B cell (primary cell): ENCODE data around the gene RMC1. TPM values are rescaled to one million over a fixed set of nuclear protein-coding genes. Genes with fewer than 3 reads are reported as not detected.

Experiments
- ATAC-seq: fragments of 200-7000 bp; cut with Tn5 transposase; one replicate; pipeline ENCODE4 v1.10.0; 2021; ENCODE audit warnings: low read depth, mild to moderate bottlenecking, moderate number of reproducible peaks, moderate library complexity
- CTCF ChIA-PET: fragments of 350-600 bp; sonication (Branson Sonifier 250); formaldehyde crosslinking; loops from one replicate; lab custom pipeline; 2021; ENCODE audit warnings: antibody characterized with exemption, inconsistent platforms; lab: Charles Lee
- POLR2A ChIA-PET: fragments of 350-600 bp; sonication (Branson Sonifier 250); formaldehyde crosslinking; loops from one replicate; lab custom pipeline; 2021; ENCODE audit warnings: antibody characterized with exemption; lab: Charles Lee
- DNase-seq: peaks from one replicate; pipeline ENCODE4 v3.0.0; 2013
- H2AFZ ChIP-seq: 2 replicates; pipeline ENCODE4 v1.6.1; 2012; ENCODE audit warnings: mild to moderate bottlenecking, low read depth, low read length; ENCODE audit not compliant: insufficient read depth, poor library complexity, severe bottlenecking
- H3K27ac ChIP-seq, 2 donors: 1 replicate in 1 of 2; 2 replicates in 1 of 2; pipeline ENCODE4 v1.5.1; 2012 to 2013; ENCODE audit warnings: low read length in 2 of 2, mild to moderate bottlenecking in 2 of 2, moderate library complexity in 1 of 2
- H3K27me3 ChIP-seq, 4 experiments: fragments of 200-600 bp in 1 of 4; sonication (generic) in 1 of 4; replicated peaks in 1 of 4; 1 replicate in 2 of 4; 2 replicates in 2 of 4; pipeline versions ENCODE4 v1.6.1 to v1.7.0; 2013 to 2016; ENCODE audit warnings: low read length in 3 of 4, mild to moderate bottlenecking in 2 of 4, mixed read lengths in 1 of 4, moderate library complexity in 1 of 4; ENCODE audit not compliant: insufficient read depth in 4 of 4, control insufficient read depth in 3 of 4; ENCODE audit errors: control extremely low read depth in 1 of 4
- H3K36me3 ChIP-seq, 2 experiments: replicated peaks in 1 of 2; 1 replicate in 1 of 2; 2 replicates in 1 of 2; pipeline versions ENCODE4 v1.6.1 to v1.7.1; 2013; ENCODE audit warnings: low read length in 1 of 2; ENCODE audit not compliant: insufficient read depth in 2 of 2, control insufficient read depth in 1 of 2; ENCODE audit errors: control extremely low read depth in 1 of 2, extremely low read depth in 1 of 2
- H3K4me1 ChIP-seq, 2 donors: fragments of 200-600 bp in 1 of 2; sonication (generic) in 1 of 2; 1 replicate in 1 of 2; 2 replicates in 1 of 2; pipeline versions ENCODE4 v1.5.1 to v1.6.1; 2013 to 2017; ENCODE audit warnings: low read length in 2 of 2; ENCODE audit not compliant: control insufficient read depth in 2 of 2, insufficient read depth in 2 of 2
- H3K4me2 ChIP-seq: replicated peaks from 2 replicates; pipeline ENCODE3; 2012; ENCODE audit warnings: mild to moderate bottlenecking, low read depth, low read length; ENCODE audit not compliant: poor library complexity, severe bottlenecking
- H3K4me3 ChIP-seq, 5 experiments: fragments of 200-600 bp in 1 of 5; sonication (generic) in 1 of 5; 1 replicate in 3 of 5; 2 replicates in 2 of 5; pipeline versions ENCODE4 v1.5.1 to v1.7.0; 2011 to 2016; ENCODE audit warnings: low read length in 4 of 5, mild to moderate bottlenecking in 4 of 5, low read depth in 2 of 5, control low read depth in 1 of 5, moderate library complexity in 1 of 5; ENCODE audit not compliant: insufficient read depth in 1 of 5; ENCODE audit errors: control extremely low read depth in 1 of 5, extremely low read depth in 1 of 5
- H3K79me2 ChIP-seq: fragments of 200-600 bp; sonication (generic); one replicate; pipeline ENCODE4 v1.6.0; 2016; ENCODE audit warnings: low read length; ENCODE audit not compliant: control insufficient read depth, insufficient read depth
- H3K9ac ChIP-seq: fragments of 200-600 bp; sonication (generic); 2 replicates; pipeline ENCODE4 v1.6.1; 2017; ENCODE audit warnings: mild to moderate bottlenecking, low read length, moderate library complexity
- H3K9me3 ChIP-seq, 3 donors: one replicate each; pipeline versions ENCODE4 v1.6.1 to v1.7.1; 2013; ENCODE audit warnings: low read length in 2 of 3; ENCODE audit not compliant: control insufficient read depth in 2 of 3, insufficient read depth in 1 of 3; ENCODE audit errors: control extremely low read depth in 1 of 3
- H4K20me1 ChIP-seq: 2 replicates; pipeline ENCODE4 v1.6.0; 2012; ENCODE audit warnings: mild to moderate bottlenecking, low read length; ENCODE audit not compliant: insufficient read depth, control insufficient read depth, poor library complexity, severe bottlenecking
- H3K27ac Mint-ChIP-seq: one replicate; pipeline ENCODE4 v1.8.0; 2021; ENCODE audit warnings: mixed read lengths
- H3K27me3 Mint-ChIP-seq: one replicate; pipeline ENCODE4 v1.8.0; 2021; ENCODE audit warnings: mixed read lengths
- H3K4me1 Mint-ChIP-seq: one replicate; pipeline ENCODE4 v1.8.0; 2021; ENCODE audit warnings: mixed read lengths
- H3K4me3 Mint-ChIP-seq: one replicate; pipeline ENCODE4 v1.8.0; 2021; ENCODE audit warnings: mixed read lengths
- H3K9me3 Mint-ChIP-seq: one replicate; pipeline ENCODE4 v1.8.0; 2022; ENCODE audit warnings: mixed read lengths; ENCODE audit not compliant: insufficient read depth
- CTCF ChIP-seq: fragments of 200-600 bp; IDR thresholded peaks from one replicate; pipeline ENCODE4 v1.8.0; 2022; ENCODE audit warnings: antibody characterized with exemption, mild to moderate bottlenecking
- EZH2 ChIP-seq: IDR thresholded peaks from 2 replicates; pipeline ENCODE4 v1.6.1; 2012; ENCODE audit warnings: borderline replicate concordance, low read depth, mild to moderate bottlenecking, moderate library complexity, low read length; ENCODE audit not compliant: insufficient read depth, poor library complexity, severe bottlenecking
- WGBS: methylation state at CpG from one replicate; pipeline ENCODE4 v1.1.5; 2013; ENCODE audit warnings: missing lambda C conversion rate; ENCODE audit not compliant: insufficient coverage; 5-methylcytosine and 5-hydroxymethylcytosine counted together
- intact Hi-C: fragments of 100-400 bp; cut with micrococcal nuclease; formaldehyde crosslinking; loops from one replicate; pipeline ENCODE4 v1.10.0; 2022
- polyA plus RNA-seq: library from polyadenylated mRNA; depleted of rRNA; stranded (reverse); fragments of >200 nt; gene quantifications from 2 replicates; pipeline ENCODE4 v1.2.3, GENCODE V29; 2012
- total RNA-seq, 2 donors: library from RNA; stranded (reverse); fragments of 120-200 nt in 1 of 2; gene quantifications; 1 replicate in 1 of 2; 2 replicates in 1 of 2; pipeline versions ENCODE4 v1.2.3 to v1.2.4, GENCODE V29; 2013 to 2022

The RMC1 gene
- total and polyA plus RNA-seq, 2 donors (not counting 1 experiment from before 2014, with no cell fraction given) = 77.3 to 137 TPM

GRCh38 chr18:23539911-23540525, 36.7 kb downstream of the RMC1 start:
- Mint-ChIP-seq H3K9me3 (no peaks in the 10 kb centered on the region), H3K4me3 (peak overlapping the region; percentile 18), H3K27ac (no peak overlapping the region), H3K27me3 (no peaks in the 10 kb centered on the region), H3K4me1 (peaks cover 36% of the 10 kb centered on the region)
- H3K4me3 ChIP-seq = no peak overlapping the region
- intact Hi-C loops = no loop called here
- H4K20me1 ChIP-seq = peaks cover 8% of the 10 kb centered on the region
- TF ChIP-seq CTCF (no peak), EZH2 (no peak)
- no peak for ATAC-seq
- no peaks in the 10 kb centered on the region for H3K9me3 ChIP-seq
- H3K27me3 ChIP-seq = no peaks in the 10 kb centered on the region
- peaks cover 6 to 70% of the 10 kb centered on the region in 2 experiments for H3K36me3 ChIP-seq
- H3K79me2 ChIP-seq = no peaks in the 10 kb centered on the region
- 93% methylated on average over 3 of the region's 9 CpGs for WGBS
- POLR2A ChIA-PET = no interaction called here
- peak overlapping the region; percentile 28 for H3K4me2 ChIP-seq
- H3K4me1 ChIP-seq = peaks cover 31 to 41% of the 10 kb centered on the region in 2 donors
- CTCF ChIA-PET = interaction anchor here (1.0 to 1.5 kb wide), 4 partner anchors 24 to 48 kb away, joined by 3 to 5 read pairs (median 4); no protein-coding TSS in a partner anchor
- no peak for DNase-seq
- no peak overlapping the region for H3K9ac ChIP-seq
- no peak overlapping the region for H2AFZ ChIP-seq
- H3K27ac ChIP-seq = no peak overlapping the region

- Mint-ChIP-seq H3K27ac (peak overlapping the region; percentile 1), H3K9me3 (no peaks in the 10 kb centered on the region), H3K4me1 (peaks cover 36% of the 10 kb centered on the region), H3K27me3 (no peaks in the 10 kb centered on the region), H3K4me3 (no peak overlapping the region)
- H3K79me2 ChIP-seq = no peaks in the 10 kb centered on the region
- no peak for TF ChIP-seq CTCF
- TF ChIP-seq EZH2 = no peak
- WGBS = no CpG with 5 or more reads among the region's 5 CpGs
- H3K4me1 ChIP-seq = peaks cover 31 to 41% of the 10 kb centered on the region in 2 donors
- H3K4me3 ChIP-seq = no peak overlapping the region
- H3K9me3 ChIP-seq = no peaks in the 10 kb centered on the region
- no peak overlapping the region for H3K9ac ChIP-seq
- intact Hi-C loops = no loop called here
- peaks cover 0 to 63% of the 10 kb centered on the region in 2 experiments for H3K36me3 ChIP-seq
- no peaks in the 10 kb centered on the region for H3K27me3 ChIP-seq
- ChIA-PET CTCF (interaction anchor here (1.0 to 1.5 kb wide), 4 partner anchors 25 to 48 kb away, joined by 3 to 5 read pairs (median 4); no protein-coding TSS in a partner anchor), POLR2A (no interaction called here)
- H3K27ac ChIP-seq = peak overlapping the region in 1 of 2 donors; percentile 12
- peak; percentile 62 for ATAC-seq
- H2AFZ ChIP-seq = no peak overlapping the region
- peak; percentile 58 for DNase-seq
- peaks cover 8% of the 10 kb centered on the region for H4K20me1 ChIP-seq
- H3K4me2 ChIP-seq = peak overlapping the region; percentile 28
These were observed 37.6 kb downstream of the RMC1 start for GRCh38 chr18:23540867-23541266.
